Measurements from ENCODE around the gene STUM.

Gene STUM

DNA sequence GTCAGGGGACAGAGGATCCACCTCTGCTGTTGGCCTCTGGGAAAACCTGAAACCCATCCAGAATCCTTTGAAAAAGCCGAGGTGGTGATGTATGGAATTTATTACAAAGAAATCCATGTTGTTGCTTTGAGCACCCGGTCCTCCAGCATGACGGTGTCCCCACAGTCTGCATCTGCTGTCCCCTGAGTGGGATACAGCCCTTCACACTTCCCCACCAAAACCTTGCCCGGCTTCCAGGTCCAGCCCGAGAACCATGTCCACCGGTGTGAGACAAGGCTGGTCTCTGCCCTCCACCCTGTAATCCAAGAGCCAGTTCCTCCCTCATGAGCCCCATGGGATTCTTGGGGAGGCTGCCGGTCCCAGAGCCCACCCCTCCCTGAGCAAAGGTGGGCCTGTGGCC lies 70.5 kb downstream of the STUM start:
- no peak for DNase-seq

DNA sequence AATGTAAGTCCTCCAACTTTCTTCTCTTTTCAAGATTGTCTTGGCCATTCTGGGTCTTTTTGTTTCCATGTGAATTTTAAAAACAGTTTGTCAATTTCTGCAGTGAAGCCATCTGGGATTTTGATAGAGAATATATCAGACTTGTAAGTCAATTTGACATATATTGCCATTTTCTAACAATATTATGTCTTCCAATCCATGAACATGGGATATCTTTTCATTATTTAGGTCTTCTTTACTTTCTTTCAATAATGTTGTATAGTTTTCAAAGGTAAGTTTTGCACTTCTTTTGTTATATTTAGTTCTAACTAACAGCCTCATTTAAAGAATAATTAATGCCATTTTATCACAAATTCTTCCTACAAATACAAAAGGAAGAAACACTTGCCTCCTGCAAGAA lies 73.4 kb downstream of the STUM start:
- DNase-seq = no peak

DNA sequence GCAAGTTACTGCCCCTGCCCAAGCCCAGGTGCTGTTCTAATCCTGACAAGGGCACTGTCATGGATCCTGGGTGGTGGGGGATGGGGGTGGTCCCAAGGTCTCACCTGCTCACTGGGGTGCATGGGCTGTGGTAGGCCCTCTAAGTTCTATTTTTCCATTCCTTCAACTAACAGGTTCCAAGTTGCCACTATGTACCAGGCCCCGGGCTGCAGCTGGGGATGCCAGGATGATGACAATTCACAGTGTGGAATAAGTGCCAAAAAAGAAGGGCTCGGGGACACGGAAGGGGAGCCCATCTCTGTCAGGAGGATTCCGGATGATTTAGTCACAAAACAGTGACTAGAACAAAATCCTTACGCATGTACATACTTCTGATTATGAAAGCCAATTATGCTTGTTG lies 76.0 kb downstream of the STUM start:
- no peak for DNase-seq

GRCh38 chr1:226625326-226625725 lies 76.8 kb downstream of the STUM start:
- DNase-seq = no peak

GRCh38 chr1:226625832-226626576 lies 77.4 kb downstream of the STUM start:
- no peak for DNase-seq

DNA sequence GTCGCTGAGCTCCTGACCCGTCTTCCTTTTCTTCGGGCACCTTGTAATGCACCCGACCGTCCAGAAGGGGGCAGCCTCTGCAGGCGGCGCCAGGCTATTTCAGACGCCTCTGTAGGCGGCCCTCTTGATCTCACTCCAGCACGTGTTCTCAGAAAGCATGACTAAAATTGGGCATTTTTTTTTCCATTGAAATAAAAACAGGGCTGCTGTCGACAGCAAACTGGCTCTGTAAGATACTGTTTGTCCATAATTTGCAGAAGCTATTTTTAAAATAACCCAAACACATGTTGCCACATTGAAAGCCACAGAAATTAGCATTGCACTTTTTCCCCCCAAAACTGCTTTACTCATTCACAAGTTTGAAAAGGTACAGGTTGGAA lies 78.0 kb downstream of the STUM start:
- peak in 48 of 58 donors; percentile 17 to 79 (median 54) for DNase-seq

- DNase-seq = no peak
Measured at GRCh38 chr1:226627050-226627755, 78.6 kb downstream of the STUM start.

DNA sequence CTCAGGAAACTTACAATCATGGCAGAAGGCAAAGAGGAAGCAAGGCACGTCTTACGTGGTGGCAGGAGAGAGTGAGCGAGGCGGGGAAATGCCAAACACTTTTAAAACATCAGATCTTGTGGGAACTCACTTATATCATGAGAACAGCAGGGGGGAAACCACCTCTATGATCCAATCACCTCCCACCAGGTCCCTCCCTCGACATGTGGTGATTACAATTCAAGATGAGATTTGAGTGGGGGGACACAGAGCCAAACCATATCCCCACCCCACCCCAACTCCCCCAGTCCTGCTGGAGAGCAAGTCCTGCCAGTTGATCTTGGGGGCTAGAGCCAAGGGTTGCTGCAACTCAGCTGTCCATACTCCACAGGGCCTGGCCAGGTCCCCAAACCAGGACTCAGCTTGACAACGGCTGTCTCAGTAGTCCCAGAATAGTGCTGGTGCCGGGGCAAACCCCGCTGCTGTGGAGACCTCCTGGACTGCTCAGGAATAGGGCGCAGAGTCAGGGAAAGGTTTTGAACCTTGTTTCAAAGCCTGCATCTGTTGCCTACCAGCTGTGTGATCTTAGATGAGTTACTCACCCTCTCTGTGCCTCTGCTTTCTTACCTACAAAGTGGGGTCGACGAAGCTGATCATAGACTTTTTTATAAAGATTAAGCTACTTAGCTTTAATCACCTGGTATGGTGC lies 79.5 kb downstream of the STUM start:
- DNase-seq = no peak

DNA sequence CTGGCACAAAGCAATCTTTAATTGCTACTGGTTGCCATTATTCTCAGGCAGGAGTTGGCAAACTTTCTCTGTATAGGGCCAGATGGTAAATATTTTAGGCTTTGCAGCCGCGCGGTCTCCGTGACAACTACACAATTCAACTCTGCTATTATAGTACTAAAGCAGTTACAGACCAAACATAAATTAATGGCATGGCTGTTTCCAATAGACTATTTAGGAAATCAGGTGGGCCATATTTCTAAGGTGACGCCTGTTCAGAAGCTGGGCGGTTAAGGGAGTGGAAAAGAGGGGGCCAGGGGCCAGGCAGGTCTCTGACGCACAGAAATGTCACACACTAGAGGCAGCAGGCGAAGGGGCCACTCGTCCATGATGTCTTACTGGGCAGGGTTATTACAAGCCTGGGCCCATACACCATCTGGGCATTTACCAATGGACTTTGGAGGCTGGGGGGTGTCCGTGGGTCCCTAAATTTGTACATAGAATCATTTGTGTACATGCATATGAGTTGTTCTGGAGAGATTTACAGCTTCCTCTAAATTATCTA lies 80.1 kb downstream of the STUM start:
- DNase-seq = peak in 5 of 58 donors; percentile 13 to 40 (median 31)

DNA sequence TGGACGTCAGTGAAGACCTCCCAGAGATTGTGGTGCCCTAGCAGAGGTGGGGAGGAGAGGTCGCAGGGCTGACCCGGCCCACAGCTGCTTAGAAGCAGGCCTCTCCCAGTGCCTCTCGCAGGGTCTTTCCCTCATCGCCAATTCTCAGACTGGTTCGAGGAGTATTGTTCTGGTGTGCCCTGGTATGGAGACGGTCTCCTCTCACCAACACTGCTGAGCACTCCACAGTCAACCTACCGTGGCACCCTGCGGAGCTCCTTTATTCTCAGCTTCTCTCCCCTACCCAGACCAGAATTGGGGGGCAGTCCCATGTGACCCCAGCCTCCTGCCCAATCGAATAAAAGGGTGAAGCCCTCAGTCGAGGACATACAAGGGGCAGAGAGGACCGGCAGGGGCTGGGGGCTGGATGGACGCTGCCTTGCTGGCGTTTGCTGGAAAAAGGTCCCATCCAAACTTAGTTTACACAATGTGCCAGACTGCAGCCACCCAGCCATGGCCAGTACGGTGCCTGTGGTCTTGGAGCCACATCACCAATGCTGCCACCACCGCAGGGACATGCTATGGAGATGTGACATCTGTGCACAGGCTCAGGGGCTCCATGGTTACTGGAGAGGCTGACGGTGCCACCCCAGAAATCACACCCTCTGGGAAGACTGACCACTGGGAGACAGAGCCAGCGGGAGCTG lies 80.8 kb downstream of the STUM start:
- DNase-seq = no peak

- no peak for DNase-seq
Measured at GRCh38 chr1:226629896-226630550, 81.5 kb downstream of the STUM start.

DNA sequence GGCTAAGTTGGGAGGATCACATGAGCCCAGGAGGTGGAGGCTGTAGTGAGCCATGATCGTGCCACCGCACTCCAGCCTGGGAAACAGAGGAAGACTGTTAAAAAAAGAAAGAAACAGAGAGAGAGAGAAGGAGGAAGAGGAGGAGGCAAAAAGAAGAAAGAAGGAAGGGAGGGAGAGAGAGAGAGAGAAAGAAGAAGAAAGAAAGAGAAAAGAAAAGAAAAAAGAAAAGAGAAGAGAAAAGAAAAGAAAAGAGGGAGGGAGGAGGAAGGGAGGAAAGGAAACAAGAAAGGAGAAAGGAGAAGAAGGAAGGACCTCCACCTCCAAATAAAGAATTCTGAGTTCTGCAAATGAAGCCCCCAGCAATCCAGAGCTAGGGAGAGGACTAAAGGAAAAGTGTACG lies 82.0 kb downstream of the STUM start:
- no peak for DNase-seq

DNA sequence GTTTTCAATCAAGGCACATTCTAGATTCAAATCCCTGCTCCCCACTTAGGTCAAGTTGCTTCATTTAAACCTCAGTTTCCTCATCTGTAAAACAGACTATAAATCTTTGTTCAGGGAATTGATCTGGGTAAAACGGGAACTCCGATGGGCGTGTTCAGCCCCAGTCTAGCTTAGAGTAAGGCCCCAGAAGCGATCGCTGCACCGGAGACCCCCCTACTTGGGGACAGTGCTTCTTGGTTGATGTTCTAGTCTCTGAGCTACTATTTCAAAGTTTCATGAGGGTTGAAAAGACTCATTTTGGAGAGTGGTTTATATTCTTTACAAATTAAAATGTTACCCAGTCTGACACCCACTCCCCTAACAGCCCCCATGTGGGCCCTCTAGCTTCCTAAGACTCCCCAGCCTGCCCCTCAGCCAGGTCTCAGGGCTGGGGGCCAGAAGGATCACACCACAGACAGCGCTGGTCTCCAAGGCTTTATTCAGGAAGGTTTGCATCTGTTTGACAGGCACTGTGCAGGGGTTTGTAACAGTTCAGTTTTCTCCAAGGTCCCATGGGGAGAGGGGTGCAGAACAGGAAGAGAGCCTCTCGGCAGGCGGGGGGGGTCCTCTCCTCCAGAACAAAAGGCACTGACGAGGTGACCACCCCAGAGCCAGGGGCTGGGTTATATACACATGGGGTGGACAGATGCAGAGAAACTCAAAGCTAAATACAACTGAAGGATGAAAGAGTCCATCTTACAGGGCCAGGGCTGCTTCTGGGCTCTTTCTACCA lies 82.9 kb downstream of the STUM start:
- DNase-seq = no peak

GRCh38 chr1:226632169-226632879 lies 83.8 kb downstream of the STUM start:
- no peak for DNase-seq

- no peak for DNase-seq
Measured at GRCh38 chr1:226632922-226633351, 84.4 kb downstream of the STUM start.

GRCh38 chr1:226633541-226634165 lies 85.1 kb downstream of the STUM start:
- DNase-seq = no peak

GRCh38 chr1:226634166-226634588 lies 85.6 kb downstream of the STUM start:
- peak in 52 of 58 donors; percentile 27 to 92 (median 62) for DNase-seq

DNA sequence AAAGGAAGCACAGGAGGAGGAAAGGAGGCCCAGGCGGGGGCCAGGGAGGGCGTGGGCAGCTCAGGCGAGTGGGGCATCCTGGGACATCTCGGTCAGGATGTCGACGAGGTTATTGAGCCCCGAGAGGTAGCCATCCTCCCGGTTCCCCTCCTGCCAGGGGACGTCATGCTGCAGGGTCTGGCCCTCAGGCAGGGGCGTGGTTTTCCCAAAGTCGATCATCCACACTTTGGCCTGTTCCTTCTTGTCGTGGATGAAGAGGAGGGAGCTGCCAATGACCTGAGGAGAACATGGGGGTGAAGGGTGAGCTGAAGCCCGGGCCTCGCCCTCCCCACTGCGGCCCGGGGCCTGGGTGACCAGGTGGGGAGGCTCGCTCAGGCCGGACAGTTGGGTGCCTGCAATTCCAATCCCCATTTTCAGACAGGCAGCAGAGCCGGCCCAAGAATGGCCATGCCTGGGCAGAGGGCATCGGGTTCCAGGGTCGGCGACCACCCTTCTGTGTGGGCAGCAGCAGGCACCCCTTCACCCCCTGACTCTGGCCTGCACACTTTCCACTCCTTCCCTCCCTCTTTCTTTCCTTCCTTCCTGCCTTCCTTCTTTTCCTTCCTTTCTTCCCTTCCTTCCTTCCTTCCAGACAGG lies 86.2 kb downstream of the STUM start:
- DNase-seq = no peak
